ENCODE results near the gene ARAP1.

- TF ChIP-seq CTCF (IDR thresholded peaks at IDR 0.05; ENCODE audit: low read length) (no peak), EZH2 (optimal IDR thresholded peaks at IDR 0.05; ENCODE audit: low read depth, low read length) (no peak), EZH2phosphoT487 (IDR thresholded peaks at IDR 0.05; ENCODE audit: low read length) (no peak)
Measured at GRCh38 chr11:72686639-72687220, 65.5 kb downstream of the ARAP1 start.
